ENCODE results near the gene ZFAND5.

ZFAND5 gene, protein sequence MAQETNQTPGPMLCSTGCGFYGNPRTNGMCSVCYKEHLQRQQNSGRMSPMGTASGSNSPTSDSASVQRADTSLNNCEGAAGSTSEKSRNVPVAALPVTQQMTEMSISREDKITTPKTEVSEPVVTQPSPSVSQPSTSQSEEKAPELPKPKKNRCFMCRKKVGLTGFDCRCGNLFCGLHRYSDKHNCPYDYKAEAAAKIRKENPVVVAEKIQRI

DNA sequence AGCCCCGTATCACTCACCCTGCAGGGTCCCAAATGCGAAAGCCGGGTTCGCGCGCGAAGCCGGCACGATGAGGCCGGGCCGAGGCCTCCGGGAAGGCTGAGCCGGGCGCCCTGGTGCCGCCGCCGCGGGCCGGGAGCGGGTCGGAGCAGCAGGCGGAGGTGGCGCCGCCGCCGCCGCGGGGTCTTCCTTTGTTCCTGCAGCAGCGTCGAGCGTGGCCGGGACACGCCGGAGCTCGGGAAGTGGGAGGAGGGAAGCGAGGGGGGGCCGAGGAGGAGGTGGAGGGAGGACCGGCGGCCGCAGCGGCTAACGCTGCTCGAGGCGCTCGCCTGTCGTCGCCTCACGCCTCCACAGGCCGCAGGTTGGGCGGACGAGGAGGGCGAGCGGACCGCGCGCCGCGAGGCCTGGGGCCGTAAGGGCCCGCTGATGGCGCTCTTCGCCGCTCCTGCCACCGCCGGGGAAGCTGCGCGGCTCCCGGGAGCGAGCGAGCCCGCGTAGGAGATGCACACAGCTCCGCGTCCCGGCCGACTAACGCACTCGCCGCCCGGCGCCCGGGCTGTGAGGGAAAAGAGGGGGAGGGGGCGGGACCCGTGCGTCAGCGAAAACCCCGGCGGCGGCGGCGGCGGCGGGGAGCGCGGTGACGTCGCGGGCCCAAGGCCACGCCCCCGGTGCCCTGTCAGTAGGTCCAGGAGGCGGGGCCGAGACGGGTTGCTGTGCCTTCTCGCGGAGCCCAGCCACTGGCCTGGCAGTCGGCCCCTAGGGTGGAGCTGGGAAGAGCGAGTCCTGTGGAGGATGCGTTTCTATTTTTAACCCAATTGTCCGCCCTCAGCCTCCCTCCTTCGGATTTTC lies at the start of gene ZFAND5:
Gene ZFAND5, minus strand, starts transcription at position 530 of the 846 bp plus-strand sequence. CDS start 4,430 bp downstream, outside the sequence.
- DNase-seq: peak; percentile 88

DNA sequence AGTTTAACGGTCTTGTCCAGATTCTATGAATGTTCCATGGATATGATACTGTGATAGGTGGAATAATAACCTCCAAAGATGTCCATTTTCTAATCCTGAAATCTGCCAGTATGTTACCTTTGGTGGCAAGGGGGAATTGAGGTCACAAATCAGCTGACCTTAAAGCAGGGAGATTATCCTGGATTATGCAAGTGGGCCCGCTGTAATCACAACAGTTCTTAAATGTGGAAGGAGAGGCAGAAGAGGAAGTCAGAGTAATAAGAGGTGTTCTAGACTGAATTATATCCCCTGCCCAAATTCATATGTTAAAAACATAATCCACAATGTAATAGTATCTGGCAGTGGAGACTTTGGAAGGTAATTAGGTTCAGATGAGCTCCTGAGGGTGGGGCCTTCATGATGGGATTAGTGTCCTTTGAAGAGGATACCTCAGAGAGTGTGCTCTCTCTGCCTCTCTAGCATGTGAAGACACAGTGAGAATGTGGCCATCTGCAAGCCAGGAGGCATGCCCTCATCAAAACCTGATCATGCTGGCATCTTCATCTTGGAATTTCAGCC lies 47.6 kb upstream of the ZFAND5 start:
- no peak for DNase-seq

DNA sequence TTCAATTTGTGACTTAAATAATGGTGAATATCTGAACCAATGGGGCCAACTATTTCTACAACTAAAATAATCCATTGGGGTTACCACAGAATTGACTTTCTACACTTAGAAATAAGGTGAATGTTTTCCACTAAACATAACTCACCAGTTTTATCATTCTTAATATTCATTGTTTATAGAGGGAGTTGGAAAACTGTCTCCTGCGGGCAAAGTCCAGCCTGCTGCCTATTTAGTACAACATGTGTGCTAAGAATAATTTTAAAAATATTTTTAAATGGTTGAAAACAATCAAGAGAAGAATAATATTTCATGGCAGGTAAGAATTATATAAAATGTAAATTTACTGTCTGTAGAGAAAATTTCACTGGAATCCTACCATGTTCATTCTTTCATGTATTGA lies 45.2 kb upstream of the ZFAND5 start:
- DNase-seq: no peak

DNA sequence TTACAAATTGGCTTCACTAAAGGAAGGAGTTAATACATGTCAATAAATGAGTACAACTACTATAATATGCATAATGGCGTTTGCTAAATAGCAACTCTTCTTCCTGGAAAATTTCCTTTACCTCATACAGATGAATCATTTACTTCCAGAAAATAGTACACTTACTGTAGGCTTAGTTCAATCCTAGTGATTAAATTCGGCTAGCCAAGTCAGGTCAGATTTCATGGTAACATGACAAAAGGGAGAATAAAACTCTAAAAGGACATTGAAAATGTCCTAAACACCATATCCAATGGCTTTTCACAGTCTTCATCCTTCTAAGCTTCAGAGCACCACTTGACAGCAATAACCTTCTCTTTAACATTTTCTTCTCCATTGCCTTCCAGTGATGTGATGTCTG lies 42.1 kb upstream of the ZFAND5 start:
- no peak for DNase-seq

DNA sequence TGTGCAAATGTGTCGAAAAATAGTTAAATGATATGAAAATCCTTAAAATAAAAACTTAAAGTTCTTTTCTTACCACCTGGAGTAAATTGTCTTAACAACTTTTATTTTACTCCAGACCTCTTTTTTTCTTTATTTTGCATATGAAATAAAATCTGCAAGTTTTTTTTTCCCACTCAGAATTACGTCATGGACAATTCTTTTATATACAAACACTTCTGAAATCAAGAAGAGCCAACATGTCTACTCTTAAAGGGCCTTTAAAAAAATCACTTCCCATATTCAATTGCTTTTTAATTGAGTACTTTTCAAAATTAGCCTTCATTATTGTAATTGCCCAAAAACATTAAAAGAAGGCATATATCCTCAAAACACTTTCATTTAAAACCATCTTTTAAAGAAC lies 37.7 kb upstream of the ZFAND5 start:
- no peak for DNase-seq

DNA sequence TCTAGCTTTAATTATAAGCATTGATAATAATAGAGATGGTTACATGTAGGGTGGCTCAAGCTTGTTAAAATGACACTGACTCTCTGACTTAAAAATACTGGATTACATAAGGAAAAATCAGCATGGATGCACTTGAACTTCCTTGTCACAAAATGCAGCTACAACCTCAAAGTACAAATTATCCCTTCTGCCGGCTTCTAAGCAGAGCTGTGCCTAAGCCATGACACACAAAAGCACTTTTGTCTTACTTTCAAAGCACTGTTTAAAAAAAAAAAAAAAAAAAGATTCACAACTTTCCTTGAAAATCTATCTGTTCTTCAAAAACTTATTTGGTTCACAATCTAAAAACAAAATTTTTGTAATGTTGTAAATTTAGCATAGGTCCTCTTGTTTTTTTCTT lies 36.4 kb upstream of the ZFAND5 start:
- no peak for DNase-seq

DNA sequence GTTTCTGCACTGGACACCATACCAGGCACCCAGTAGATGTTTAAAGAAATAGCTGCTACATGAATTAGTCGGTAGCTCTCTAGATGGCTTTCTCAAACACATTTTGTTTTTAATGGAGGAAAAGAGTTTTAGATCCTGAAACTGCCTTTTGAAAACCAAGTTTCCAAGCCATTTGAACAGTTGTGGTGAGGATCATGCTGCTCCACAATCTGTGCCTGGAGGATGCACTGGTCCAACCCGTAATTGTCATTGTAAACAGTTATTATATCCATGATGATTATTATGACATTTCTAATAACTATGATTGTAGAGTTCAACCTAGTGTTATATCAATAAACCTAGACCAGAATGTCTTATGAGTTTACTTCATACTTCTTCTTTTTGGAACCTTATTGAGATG lies 35.9 kb upstream of the ZFAND5 start:
- DNase-seq: no peak

DNA sequence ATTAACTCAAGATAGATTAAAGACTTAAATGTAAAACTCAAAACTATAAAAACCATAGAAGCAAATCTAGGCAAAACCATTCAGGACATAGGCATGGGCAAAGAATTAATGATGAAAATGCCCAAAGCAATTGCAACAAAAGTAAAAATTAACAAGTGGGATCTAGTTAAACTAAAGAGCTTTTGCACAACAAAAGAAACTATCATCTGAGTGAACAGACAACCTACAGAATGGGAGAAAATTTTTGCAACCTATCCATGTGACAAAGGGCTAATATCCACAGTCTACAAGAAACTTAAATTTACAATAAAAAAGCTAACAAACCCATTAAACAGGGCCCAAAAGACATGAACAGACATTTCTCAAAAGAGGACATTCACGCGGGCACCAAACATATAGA lies 34.4 kb upstream of the ZFAND5 start:
- DNase-seq: no peak

DNA sequence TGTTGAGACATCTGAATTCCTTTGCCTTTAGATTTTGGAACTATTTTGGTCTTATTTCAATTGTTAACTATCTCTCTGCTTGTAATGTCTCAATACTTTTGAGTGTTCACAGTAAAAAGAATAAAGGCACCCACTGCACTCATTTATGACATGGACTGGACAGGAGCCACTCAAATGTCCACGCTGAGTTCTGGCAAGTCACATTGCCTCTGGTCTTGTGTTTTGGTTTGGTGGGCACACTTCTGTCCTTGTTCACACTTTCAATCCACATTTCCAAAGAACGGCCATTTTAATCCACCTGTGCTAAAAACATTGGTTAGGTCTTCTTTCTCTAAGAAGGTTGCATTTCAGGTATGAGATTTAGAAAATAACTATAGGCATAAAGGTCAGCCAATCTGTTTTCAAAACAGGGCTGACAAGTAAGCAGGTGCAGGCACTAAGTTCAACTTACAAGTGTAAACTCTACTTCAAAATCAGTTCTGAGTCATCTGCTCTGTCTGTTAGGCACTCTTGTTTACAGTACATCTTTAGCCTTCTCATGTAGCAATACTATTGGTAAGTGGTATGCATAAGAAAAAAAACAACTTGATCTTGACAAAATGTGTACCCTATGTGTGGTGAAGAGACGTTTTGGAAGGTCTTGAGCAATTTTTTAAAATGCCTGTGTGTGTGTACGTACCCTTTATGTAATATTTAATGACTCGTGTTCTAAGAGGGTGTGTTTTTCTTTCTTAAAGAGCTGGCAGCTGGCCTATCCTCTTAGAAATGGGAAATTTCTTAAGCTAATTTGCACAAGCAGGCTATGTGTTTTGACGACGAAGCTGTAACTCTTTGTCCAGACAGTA lies 31.5 kb upstream of the ZFAND5 start:
- no peak for DNase-seq

DNA sequence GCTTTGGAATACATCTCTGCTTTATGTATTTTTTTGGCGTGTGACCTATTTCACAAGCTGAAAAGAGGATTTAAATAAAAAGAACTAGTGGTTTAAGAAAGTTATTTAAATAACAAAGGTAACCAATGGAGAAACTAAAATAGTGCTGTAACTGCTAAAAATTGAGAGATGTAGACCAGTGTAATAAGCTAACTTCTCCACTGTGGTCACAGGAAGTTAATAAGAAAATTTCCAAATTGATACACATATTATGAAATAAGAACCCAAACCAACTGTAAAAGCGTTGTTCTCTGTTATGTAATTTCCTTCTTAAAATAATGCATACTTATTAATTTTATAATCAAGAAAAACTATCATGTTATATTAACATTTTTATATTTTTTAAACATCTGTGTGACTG lies 29.1 kb upstream of the ZFAND5 start:
- DNase-seq: no peak

DNA sequence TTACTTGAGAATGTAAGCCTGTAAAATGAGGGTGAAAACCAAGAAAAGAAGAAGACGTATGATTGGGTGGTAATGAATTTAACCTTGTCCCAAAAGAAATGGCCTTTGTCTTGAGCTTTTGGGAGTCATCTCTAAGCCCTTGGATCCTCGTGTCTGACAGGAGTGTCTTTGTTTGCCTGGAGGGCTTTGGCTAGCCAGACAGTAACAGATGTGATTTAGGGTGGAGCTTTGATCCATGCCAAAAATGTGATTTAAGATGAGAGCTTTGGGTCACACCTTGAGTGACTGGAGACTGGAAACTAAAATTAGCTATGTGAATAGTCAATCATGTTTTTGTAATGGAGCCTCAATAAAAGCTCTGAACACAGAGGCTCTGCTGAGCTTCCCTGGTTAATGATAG lies 25.9 kb upstream of the ZFAND5 start:
- DNase-seq: no peak

DNA sequence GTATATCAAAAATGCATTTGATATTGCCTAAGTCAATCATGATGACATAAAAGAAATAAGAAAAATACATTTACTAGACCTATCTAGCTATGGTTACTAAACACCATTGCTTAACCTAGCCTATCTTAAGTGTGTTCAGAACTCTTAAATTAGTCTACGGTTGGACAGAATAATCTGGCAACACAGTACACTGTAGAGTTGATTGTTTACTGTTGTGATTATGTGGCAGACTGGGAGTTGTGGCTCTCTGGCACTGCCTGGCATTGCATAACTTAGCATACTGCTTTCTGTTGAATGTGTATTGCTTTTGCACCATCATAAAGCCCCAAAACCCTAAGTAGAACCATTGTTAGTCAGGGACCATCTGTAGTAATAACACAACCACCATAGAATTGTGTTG lies 21.2 kb upstream of the ZFAND5 start:
- no peak for DNase-seq

DNA sequence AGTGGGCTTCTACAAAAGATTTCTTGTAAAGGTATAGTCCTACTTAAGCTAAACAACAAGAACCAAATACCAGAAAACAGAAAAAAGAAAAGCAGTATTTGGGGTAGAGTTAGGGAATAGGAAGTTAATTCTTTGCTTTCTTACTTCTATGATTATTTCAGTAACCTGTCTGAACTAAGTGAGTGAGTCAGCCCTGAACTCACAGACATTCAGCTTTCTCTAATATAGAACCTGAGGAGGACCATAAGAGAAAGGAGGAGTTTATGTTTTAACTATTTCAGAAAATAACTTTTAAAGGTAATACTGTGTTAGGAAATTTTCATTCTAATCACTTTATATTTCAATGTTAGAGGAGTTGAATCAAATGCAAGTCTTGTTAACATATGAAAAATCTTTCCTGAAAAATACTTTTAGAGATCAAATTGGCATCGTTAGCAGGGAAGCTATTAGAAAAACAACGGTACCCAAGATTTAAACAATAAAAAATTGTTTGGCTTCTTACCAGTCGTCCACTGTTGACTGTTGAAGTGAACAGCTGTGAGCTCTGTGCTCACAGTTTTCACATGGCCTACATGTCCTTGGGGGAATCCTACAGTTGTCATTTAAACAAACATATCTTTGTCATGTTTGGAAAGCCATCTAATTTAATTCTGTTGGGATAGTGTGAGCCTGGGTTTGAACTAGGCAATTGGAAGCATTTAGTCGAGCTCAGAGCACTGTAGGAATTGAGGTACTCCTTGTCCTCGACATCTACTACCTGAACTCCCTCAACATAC lies 19.9 kb upstream of the ZFAND5 start:
- no peak for DNase-seq

DNA sequence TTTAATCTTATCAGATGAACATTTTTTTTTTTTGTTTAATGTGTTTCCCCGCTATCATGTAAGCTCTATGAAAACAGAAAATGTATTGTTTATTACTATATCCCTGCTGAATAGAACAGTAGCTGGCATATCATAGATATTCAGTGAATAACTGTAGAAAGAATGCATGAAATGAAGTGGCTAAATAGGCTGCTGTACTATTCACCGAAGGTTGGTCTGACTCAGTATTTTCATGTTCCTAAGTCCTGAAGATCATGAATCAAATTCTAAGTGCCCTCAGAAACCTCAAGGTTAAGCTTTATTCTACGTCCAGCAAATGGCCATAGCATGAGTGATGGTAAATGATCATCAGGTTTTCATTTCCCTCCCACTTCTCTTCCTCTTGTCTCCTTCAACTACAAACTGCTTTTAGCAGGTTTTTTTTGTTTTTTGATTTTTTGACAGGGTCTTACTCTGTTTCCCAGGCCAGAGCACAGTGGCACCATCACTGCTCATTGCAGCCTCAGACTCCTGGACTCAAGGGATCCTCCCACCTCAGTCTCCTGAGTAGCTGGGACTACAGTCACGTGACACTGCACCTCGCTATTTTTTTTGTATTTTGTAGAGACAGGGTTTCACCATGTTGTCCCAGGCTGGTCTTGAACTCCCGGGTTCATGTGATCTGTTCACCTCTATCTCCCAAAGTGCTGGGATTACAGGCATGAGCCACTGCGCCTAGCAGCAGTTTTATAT lies 19.1 kb upstream of the ZFAND5 start:
- no peak for DNase-seq

DNA sequence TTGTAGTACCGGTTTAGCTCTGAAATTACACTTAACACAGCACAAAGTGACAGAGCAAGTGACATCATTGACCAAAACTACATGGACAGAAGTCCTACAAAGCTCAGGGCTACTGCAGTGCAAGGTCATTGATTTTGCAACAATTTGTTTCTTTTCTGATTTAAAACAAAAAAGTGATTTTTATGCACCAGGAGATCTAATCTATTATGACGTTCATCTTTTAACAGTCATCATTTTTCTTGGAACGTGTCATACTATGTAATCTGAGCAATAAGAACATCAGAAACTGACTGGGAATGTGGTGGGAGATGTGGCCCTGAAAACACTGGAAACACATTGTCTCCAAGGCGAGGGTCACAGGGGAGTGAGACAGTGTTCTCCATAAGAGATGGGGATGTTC lies 17.4 kb upstream of the ZFAND5 start:
- DNase-seq: no peak

DNA sequence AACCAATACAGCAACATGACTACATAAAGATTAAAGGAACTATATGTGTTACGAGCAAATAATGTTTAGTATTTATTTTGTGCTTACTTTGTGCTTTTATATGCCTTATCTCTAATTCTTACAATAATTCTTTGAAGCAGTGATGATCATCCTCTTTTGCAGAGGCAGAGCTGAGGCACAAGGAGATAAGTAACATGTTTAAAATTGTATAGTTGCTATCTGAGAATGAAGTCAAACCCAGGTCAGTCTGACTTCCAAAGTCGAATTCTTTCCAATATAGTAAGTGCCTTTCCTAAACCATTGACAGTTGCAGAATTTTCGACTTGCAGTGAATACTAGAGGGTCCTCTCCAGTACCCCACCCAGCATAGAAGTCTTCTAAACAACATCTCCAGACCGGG lies 12.0 kb upstream of the ZFAND5 start:
- no peak for DNase-seq

DNA sequence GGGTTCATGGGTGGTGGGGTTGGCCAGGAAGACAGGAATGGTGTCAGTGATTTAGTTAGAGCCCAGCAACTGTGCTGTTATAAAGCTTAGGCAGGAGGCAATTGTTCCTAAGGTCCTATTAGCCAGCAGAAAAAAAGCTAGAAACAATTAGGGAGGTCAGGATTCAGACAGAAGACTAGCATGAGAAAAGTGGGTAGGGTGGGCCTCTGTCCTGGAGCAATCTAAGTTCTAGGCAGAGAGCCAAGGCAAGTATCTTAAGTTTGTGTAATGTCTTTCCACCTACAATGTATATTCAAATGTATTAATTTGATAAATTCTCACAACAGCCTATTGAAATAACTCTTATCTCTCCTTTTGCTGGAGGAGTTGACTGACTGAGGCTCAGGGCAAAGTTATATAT lies 6.1 kb upstream of the ZFAND5 start:
- DNase-seq: no peak

DNA sequence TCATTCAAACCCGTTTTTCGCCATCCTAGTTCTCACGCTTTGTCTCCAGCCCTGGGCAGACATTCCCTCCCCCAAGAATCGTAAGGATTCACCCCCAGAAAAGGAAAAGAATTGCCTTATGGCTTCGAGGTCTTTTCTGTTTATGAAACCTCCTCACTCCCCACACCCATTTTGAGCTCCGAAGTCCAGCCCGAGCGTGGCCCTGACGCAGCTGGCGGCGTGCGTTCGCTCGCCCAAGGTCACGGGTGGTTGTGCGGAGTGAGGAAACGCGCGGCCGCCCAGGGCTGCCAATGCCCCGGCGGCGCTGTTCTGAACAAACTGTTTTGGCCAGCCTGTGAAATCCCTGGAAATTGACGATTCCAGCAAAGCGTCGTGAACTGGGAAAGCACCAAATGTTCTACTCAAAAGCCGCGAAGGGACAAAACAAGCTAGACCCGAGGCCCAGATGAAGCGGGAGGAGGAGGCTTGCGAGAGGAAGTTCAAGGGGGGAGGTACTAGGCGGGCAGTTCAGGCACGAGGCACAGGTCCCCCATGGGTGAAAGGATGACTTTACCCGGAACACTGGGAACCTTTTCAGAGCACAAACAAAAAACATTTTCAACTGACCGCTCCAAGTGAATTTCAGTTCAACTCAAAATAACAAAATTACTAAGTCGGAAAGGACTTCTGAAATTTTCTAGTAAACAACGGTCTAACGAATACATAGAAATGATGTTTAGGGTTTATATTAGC lies 683 bp upstream of the ZFAND5 start:
- DNase-seq: peak; percentile 35

DNA sequence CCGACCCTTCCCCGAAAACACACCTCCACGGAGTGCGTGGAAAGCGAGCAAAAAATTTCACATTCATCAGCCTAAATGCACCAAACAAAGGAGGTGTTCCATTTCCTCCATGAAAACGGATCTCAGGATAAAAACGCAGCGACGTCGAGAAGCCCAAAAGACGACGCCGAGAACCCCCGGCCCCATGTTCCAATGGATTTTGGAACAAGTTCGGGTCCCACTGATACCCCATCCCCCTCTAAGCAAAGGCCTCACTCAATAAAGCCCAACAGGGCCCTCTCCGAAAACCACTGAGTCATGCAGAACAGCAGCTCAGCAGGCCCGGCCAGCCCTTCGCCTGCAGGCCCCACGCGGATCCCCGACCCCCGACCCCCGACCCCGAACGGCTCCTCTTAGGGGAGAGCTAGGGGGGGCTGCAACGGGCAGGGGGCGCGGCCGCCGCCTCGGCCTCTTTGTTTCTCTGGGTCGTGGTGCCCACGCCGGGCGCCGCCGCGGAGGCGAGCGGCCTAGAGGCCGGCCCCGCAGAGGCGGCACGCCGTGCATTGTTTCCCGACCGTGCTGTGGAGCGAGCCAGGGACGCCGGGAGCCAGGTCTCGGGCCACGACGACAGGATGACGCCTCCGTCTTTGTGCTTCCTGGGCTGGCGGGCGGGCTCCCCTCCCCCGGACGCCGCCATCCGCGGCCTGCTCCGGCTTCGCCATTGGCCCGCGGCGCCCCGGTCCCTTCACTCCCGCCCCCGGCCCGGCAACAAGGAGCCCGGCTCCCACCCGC lies 915 bp downstream of the ZFAND5 start:
- peak; percentile 11 for DNase-seq

DNA sequence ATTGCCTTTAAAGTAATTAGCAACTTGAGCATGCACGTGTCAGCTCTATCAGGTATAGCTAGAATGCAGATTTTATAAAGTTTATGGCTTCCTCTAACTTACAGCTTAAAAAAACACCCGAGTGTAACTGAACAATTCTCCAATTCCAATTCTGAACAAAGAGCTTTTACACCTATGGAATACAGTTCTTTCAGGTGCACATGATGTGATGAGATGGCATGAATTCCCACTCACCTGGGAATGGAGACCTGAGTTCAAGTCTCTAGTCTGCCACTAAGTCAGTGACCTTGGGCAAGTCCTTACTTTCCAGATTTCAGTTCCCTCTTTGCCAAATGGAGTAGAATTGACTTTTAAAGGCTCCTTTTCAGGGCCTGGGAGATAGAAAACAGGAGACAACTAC lies 1.8 kb downstream of the ZFAND5 start:
- DNase-seq: no peak

Data from NCI-H1694 treated with DMSO at 0.1 percent for 48 hours (cell line).